HG03039 (cell line): ENCODE results near the gene BIRC2.

Experiments used
- ATAC-seq: cut with Tn5 transposase; IDR thresholded peaks from one replicate; pipeline ENCODE4 v1.9.1; 2021; ENCODE audit warnings: mild to moderate bottlenecking, moderate library complexity; ENCODE audit not compliant: unreplicated experiment

BIRC2 gene

GRCh38 chr11:102399189-102399588, 52.2 kb downstream of the BIRC2 start:
- ATAC-seq: no peak

GRCh38 chr11:102400603-102401002, 53.6 kb downstream of the BIRC2 start:
- no peak for ATAC-seq

- no peak for ATAC-seq
These were observed 54.9 kb downstream of the BIRC2 start for GRCh38 chr11:102401905-102402304.

GRCh38 chr11:102402548-102402947, 55.5 kb downstream of the BIRC2 start:
- no peak for ATAC-seq

- no peak for ATAC-seq
These were observed 58.5 kb downstream of the BIRC2 start for GRCh38 chr11:102405501-102405900.

GRCh38 chr11:102406099-102406498, 59.1 kb downstream of the BIRC2 start:
- ATAC-seq: no peak

GRCh38 chr11:102407901-102408300, 60.9 kb downstream of the BIRC2 start:
- no peak for ATAC-seq

- ATAC-seq: no peak
These were observed 61.3 kb downstream of the BIRC2 start for GRCh38 chr11:102408339-102408738.

GRCh38 chr11:102410382-102410784, 63.4 kb downstream of the BIRC2 start:
- ATAC-seq: no peak

GRCh38 chr11:102411142-102411541, 64.1 kb downstream of the BIRC2 start:
- no peak for ATAC-seq

GRCh38 chr11:102413497-102413896, 66.5 kb downstream of the BIRC2 start:
- no peak for ATAC-seq

- ATAC-seq: no peak
These were observed 67.5 kb downstream of the BIRC2 start for GRCh38 chr11:102414559-102414958.

GRCh38 chr11:102415304-102415916, 68.4 kb downstream of the BIRC2 start:
- ATAC-seq: no peak

GRCh38 chr11:102416976-102417375, 70.0 kb downstream of the BIRC2 start:
- no peak for ATAC-seq

GRCh38 chr11:102419181-102419580, 72.2 kb downstream of the BIRC2 start:
- no peak for ATAC-seq

- peak; percentile 73 for ATAC-seq
These were observed 73.5 kb downstream of the BIRC2 start for GRCh38 chr11:102420547-102420946.

- ATAC-seq: no peak
These were observed 74.2 kb downstream of the BIRC2 start for GRCh38 chr11:102421261-102421660.

GRCh38 chr11:102422817-102423712, 76.1 kb downstream of the BIRC2 start:
- ATAC-seq: no peak

- no peak for ATAC-seq
These were observed 76.9 kb downstream of the BIRC2 start for GRCh38 chr11:102423936-102424335.

- ATAC-seq: no peak
These were observed 79.0 kb downstream of the BIRC2 start for GRCh38 chr11:102426000-102426399.

- no peak for ATAC-seq
These were observed 79.6 kb downstream of the BIRC2 start for GRCh38 chr11:102426570-102426969.

- no peak for ATAC-seq
These were observed 80.1 kb downstream of the BIRC2 start for GRCh38 chr11:102427068-102427467.
